Forelimb muscle (tissue), 1 donor: ENCODE measurements around the gene ADAMTS9. TPM values are rescaled to one million over a fixed set of nuclear protein-coding genes. Genes with fewer than 3 reads are reported as not detected.

Source experiments
- DNase-seq: peaks from one replicate; pipeline ENCODE4 v3.0.0-alpha.2; 2013; ENCODE audit warnings: low read depth
- polyA plus RNA-seq: library from polyadenylated mRNA; unstranded; fragments of 120-200 nt; gene quantifications from one replicate; pipeline ENCODE4 v1.2.1, GENCODE V29; 2013; ENCODE audit not compliant: insufficient read length

The ADAMTS9 gene
- polyA plus RNA-seq, 1 donor = 66.5 TPM

DNA sequence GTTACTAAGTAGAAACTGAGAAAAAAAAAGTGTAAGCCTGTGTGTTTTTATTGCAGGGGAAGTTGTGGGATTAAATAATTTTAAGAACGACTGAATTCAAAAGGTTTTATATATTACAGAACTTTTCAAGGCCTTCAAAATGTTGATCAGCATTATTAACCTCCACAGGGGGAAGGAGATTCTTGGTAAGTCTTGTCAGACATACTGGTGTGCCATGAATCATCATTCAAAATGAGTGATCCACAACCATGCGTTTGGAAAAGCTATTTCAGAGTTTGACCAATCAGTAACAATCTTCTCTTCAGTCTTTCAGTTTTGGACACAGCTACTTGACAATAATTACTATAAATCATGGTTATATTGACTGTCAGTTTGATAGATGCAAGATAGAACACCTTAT is 70.2 kb downstream of the ADAMTS9 start:
- DNase-seq = no peak

DNA sequence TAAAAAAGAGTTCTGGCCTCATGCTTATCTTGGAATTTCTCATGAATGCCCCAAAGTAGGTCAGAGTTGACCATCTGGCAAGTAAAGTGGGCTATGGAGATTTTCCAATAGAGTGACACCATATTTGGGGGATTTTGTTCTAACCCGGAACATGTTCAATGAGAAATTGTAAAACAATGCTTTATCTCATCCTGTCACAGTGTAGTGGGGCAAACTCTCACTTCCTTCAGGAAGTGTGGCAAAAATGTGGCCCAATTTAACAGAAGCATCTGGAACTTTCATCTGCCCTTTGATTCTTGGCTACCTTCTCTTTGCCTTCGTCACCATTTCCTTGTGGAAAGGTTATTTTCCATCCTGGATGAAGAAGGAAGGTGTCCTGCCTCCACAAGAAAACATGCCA is 70.8 kb downstream of the ADAMTS9 start:
- no peak for DNase-seq

DNA sequence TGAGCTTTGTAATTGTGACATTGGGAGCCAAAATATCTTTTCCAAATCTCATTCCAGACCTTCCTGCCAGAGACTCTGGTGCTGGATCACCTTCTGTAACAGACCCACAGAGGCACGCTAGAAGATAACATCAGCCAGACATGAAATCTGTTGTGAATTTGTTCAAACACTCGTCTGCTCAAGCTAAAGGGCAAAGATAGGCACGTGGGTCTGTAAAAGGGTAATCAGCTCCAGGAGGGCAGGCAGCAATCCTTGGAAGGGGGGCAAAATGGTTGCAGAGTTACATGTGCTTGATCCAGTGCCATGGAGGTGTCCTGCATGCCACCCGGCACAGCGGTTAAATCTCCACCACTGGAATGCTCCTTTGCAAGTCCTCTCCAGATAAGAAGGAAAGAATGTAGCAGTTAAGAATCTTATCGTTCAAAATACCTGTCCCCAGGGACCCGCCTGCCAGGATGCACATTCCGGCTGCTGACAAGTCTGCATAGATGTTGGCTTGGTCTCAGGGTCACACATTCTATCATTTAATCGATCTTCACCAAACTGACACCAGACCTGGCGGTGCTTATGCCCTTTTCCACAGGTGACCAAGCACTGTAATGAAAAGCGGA is 74.8 kb downstream of the ADAMTS9 start:
- no peak for DNase-seq

DNA sequence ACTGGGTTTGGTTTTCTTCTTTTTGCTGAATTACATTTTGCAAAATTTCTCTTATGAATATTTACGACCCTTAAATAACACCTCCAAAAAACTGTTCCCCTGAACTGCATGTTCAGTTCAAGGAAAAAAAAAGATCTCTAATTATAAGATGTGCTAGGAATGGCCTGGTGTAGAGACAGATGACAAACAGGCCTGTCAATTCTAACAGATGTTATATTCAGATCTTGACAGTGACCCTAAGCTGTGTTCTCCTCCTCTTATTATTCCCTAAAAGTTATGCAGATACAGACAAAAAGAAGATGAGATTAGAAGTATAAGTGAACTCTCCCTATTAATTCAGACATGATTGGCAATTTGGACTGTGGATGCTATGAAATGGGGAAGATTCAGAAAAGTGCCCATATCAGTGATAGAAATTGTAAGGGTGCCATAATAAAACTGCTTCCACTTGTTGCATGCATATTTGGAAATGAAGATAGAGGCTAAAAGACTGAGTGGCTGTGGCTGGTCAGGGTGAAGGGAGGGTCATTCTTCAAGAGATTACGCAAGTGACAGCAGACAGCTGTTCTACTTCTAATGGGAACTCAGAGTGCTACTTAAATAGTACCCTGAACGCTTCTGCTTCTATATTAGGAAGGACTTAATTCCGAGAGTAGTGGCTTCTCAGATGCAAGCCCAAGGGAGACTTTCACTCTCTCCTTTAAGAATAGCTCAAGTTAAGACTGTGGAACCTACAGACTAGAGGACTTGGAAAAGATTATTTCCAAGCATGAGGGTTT is 75.5 kb downstream of the ADAMTS9 start:
- no peak for DNase-seq

DNA sequence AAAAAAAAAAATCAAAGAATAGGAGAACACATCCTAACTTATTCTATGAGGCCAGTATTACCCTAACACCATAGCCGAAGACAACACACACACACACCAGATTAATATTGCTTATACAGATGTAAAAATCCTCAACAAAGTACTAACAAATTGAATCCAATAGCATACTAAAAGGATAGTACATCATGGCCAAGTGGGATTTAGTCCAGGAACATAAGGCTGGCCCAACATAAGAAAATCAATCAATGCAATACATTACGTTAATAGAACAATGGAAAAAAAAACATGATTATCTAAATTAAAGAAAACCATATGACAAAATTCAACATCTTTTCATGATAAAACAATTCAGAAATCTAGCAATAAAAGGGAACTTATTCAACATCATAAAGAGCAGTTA is 79.1 kb downstream of the ADAMTS9 start:
- no peak for DNase-seq

DNA sequence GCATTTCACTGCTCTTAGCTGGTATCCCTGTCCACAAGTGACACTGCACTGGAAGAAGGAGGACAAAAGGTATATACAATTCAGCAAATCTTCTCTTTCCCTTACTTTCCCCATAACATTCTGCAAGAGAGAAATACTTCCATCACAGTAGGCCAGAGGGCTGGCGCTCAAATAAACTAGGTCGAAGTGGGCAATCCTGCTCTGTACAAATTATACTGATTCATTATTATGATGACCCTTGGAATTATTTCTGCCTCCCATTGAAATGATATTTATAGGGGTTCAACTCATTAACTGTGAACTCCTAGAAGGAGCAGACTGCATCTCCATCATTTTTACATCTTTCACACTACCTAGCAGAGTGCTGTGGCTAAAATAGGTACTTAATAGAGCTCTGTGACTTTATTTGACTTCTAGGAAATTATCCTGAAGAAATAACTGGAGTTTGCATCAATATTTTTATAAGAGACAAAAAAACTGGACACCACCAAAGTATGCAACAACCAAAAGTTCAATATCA is 80.7 kb downstream of the ADAMTS9 start:
- no peak for DNase-seq

GRCh38 chr3:64604313-64604712 is 83.5 kb downstream of the ADAMTS9 start:
- no peak for DNase-seq

DNA sequence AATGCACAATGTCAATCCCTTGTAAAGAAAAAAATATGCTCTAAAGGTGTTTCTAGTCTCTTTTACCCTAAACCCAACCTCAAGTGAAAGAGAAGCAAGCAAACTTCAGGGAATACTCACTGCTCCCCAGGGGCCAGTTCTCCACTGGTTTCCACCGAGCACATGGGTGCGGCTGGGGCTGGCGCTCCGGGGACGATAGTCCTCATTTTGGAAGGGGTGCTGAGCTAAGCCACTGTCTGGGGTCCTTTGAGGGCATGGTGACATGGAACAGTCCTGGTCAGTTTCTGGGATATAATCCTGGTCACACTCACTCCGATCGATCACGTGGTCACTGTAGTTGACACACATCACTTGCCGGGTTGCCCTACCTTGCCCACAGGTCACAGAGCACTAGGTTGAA is 86.0 kb downstream of the ADAMTS9 start:
- DNase-seq = no peak

DNA sequence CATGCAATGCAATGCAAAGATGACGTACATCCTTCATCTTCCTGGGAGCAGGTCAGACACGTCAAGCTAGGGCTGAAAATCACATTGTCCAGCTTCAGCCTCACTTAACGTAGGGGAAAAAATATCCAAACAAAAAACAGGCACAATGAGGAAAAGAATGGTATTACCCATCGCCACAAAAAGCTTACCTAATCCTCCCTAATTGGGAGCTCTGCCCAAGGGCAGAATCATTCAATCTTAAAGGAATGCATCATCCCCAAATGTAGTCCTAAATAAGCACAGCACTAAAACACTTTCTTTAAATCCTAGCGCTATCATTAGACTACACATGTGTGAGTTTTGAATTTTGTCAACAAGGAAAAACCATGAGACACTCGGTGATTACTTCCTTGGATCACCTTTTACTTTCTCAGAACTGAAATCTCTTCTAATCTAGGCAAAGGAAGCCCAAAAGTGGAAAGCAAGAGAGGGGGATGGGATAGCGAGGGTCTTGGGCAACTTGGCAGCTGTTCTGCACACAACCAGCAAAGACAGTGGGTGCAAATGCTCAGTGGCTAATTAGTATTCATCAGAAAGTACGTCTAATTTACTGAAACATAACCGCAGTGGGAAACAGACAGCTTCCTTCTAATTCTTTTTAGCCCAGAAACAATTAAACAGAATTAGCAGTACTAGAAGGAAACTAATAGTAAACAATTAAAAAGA is 87.4 kb downstream of the ADAMTS9 start:
- no peak for DNase-seq

DNA sequence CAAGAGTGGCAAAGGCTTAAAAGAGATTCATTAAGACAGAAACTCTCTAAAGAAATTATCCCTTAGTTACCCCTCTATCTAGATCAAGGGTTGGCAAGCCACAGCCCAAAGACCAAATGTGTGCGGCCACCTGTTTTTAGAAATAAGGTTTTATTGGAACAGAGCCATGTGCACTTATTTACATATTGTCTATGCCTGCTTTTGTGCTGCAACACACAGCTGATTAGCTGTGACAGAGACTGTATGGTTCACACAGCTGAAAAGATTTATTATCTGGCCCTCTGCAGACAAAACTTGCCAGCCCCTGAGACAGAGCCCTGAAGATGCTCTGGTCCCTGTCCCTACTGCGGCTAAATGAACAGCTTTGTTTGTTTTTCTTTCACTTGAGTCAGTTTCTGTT is 88.1 kb downstream of the ADAMTS9 start:
- no peak for DNase-seq

GRCh38 chr3:64595253-64595694 is 92.5 kb downstream of the ADAMTS9 start:
- DNase-seq = peak; percentile 88

- DNase-seq = no peak
Observed at GRCh38 chr3:64594134-64594533, 93.7 kb downstream of the ADAMTS9 start.

DNA sequence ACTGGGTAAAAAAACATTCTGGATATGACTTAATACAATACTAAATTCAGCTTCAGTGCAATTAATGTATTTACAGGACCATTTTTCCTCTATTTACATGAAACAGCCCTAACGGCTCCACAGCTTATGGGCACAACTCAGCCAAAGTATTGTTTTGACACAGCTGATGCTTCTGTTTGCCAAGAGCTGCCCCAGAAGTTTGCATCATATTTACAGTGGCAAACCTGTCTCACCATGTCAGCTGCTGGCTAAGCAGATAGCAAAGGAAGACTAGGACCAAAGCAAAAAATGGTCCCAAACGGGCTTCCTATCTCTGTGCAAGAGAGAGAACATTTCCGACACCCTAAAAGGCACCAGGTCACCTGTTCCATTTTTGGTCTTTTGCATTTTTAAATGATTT is 94.5 kb downstream of the ADAMTS9 start:
- no peak for DNase-seq

DNA sequence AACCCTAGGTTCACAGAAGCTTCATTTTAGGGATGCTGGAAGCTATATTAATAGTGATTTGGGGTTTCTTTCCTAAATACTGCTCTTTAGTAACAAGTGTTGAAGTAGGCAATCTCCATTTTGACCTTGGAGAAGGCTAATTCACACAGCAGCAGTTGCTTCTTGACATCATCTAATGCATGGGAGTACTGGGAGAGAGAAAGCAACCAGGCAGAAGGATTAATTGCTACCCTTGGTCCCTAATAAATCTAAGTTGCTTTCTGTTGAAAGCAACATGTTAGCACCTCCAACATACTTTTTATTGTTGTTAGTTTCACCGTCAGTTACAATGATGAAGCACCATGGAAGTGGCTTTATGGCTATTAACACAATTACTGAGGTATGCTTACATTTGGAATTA is 96.2 kb downstream of the ADAMTS9 start:
- no peak for DNase-seq

DNA sequence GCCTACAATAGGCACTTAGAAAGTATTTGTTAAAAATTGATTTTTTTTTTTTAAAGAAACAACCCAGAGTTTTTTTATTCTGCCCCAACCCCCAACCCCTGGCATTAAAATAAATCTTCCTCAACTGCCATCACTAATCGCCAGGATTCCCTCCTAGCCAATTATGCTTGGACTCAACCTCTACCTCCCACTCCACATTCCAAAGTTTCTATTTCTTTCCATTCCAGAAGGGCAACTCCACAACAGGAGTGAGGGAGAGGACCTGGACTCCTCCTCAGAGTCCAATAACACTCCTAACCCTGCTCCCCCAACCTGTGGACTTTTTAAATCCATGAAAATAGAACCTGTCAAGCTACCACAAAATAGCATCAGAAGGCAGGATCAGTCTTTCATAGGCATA is 99.4 kb downstream of the ADAMTS9 start:
- DNase-seq = no peak

DNA sequence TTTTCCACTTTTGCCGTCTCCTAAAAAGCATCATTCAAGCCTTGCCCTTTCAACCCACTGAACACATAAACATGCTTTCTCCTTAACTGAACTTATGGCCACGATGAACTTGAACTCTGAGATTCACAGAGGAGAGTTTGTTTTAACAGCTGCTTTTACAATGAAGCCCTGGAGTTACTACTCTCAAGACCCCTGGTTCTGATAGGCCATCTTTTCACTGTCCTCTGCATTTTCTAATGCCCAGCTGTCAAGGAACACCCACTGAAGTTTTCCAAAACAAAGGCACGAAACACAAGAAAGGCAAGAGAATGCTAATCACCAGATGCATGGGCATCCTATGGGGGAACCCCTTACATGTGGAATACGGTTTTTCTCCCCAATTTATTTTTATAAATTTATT is 100.8 kb downstream of the ADAMTS9 start:
- no peak for DNase-seq

GRCh38 chr3:64584179-64584578 is 103.6 kb downstream of the ADAMTS9 start:
- DNase-seq = no peak

- no peak for DNase-seq
Observed at GRCh38 chr3:64578797-64579196, 109.0 kb downstream of the ADAMTS9 start.

DNA sequence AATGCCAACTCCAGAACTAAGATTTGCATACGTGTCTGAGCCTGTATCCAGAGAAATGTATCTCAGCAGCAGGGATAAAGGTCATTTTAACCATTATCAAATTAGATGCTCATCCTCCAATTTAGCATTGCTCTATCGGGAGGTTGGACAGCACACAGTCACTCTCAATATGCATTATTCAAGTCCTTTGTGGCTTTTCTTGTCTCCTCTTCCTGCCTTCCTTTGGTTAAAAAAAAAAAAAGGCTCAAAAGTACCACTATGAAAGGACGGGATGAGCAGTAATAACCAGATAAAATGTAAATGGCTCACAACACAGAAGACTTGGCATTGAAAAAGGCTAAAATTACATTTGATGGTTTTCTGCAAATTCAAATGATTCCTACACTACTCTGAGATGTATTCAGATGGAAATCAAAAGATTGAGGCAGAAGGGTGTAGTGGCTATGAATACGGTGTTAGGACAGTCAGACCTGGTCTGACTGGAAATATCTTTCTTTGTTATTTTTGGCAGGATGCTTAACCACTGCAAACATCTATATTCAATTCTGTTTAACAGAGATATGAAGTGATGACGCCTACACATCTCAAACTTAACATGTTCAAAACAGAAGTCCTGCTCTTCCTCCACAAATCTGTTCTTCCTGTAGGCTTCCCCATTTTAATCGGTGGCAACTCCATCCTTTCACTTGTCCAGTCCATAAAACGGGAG is 109.6 kb downstream of the ADAMTS9 start:
- no peak for DNase-seq

- no peak for DNase-seq
Observed at GRCh38 chr3:64576211-64576775, 111.5 kb downstream of the ADAMTS9 start.

GRCh38 chr3:64575211-64575844 is 112.5 kb downstream of the ADAMTS9 start:
- DNase-seq = no peak
